ENCODE data around the gene PROSER3. TPM values are rescaled to one million over a fixed set of nuclear protein-coding genes. Genes with fewer than 3 reads are reported as not detected.
A peak's percentile ranks its signal among the peaks of the same experiment; 100 is the strongest.

PROSER3 gene
- total and polyA plus RNA-seq, 2 of the 13 experiments (the other 11 are each of a cell fraction or from before 2014, with no cell fraction given), result 5.1 to 5.7 TPM

DNA sequence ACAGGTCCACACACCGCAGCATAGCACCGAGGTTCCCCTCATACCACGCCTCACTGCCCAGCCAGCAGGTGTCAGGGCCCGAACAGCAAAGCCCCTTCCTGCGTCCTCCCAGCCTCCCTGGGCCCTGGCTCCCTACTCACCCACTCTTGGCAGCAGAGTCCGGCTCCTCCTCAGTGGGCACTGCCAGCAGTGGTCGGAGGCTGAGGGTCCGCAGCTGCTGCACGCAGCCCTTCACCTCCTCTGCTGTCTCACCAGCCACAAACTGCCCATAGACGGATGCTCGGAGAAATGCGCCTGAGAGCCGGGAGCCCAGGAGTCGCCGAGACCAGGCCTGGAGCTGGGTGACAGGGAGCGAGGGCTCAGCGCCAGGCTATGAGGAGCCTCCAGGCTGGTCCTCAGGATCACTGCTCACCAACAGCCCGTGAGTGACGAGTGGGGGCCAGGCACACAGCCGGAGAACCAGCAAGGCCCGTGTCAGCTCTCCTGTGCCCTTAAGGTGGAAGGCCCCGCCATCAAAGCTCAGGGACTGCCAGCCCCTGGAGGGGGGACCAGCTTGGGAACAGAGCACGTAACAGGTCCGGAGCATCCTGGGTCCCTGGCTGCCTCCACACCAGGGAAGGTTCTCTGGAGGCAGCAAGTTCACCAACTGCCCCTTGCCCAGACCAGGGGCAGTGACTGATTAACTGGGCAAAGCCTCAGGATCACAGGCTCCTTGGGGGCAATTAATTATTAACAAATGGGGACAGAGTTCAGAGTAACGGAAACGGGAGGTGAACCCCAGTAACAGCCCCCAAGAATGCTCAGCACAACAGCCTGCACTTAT, 54.5 kb downstream of the PROSER3 start, which contains the start of gene PRODH2 (continued):
- no peak for TF ChIP-seq ZBTB40 (IDR thresholded peaks at IDR 0.05)
- peak; percentile 45; the same call in 1 of the 2 replicates for TF ChIP-seq ZBTB40 (CRISPR knock-in tag; IDR thresholded peaks at IDR 0.05)
- TF ChIP-seq ZFP36L1 (CRISPR knock-in tag; IDR thresholded peaks at IDR 0.05), result peak; percentile 76; the same call in 1 of the 2 replicates
- peak; percentile 81; the same call in 1 of the 2 replicates for TF ChIP-seq ZNF687 (CRISPR knock-in tag; IDR thresholded peaks at IDR 0.05)
- TF ChIP-seq ZBTB7B (CRISPR knock-in tag; IDR thresholded peaks at IDR 0.05), result peak; percentile 48; the same call in 1 of the 2 replicates
- TF ChIP-seq, protein P1, sequence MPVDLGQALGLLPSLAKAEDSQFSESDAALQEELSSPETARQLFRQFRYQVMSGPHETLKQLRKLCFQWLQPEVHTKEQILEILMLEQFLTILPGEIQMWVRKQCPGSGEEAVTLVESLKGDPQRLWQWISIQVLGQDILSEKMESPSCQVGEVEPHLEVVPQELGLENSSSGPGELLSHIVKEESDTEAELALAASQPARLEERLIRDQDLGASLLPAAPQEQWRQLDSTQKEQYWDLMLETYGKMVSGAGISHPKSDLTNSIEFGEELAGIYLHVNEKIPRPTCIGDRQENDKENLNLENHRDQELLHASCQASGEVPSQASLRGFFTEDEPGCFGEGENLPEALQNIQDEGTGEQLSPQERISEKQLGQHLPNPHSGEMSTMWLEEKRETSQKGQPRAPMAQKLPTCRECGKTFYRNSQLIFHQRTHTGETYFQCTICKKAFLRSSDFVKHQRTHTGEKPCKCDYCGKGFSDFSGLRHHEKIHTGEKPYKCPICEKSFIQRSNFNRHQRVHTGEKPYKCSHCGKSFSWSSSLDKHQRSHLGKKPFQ (CRISPR knock-in tag; IDR thresholded peaks at IDR 0.05; ENCODE audit: insufficient replicate concordance), result peak; percentile 67
- TF ChIP-seq, protein P2, sequence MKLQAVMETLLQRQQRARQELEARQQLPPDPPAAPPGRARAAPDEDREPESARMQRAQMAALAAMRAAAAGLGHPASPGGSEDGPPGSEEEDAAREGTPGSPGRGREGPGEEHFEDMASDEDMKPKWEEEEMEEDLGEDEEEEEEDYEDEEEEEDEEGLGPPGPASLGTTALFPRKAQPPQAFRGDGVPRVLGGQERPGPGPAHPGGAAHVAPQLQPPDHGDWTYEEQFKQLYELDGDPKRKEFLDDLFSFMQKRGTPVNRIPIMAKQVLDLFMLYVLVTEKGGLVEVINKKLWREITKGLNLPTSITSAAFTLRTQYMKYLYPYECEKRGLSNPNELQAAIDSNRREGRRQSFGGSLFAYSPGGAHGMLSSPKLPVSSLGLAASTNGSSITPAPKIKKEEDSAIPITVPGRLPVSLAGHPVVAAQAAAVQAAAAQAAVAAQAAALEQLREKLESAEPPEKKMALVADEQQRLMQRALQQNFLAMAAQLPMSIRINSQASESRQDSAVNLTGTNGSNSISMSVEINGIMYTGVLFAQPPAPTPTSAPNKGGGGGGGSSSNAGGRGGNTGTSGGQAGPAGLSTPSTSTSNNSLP (IDR thresholded peaks at IDR 0.05; ENCODE audit: low read depth, low read length), result peak; percentile 63; the same call in 1 of the 2 replicates
- no peak for TF ChIP-seq ZNF724P (CRISPR knock-in tag; IDR thresholded peaks at IDR 0.05; ENCODE audit: borderline replicate concordance)
- peak; percentile 55; the same call in 1 of the 2 replicates for TF ChIP-seq TBX2 (CRISPR knock-in tag; IDR thresholded peaks at IDR 0.05; ENCODE audit: borderline replicate concordance)

Data from HepG2 (cell line).